Measurements from ENCODE around the gene ANKRD31. TPM values are rescaled to one million over a fixed set of nuclear protein-coding genes. Genes with fewer than 3 reads are reported as not detected.

The ANKRD31 gene
- total RNA-seq, 4 donors from 2014 or later, result under 0.01 to 0.11 (median 0.03) TPM

GRCh38 chr5:75072061-75072460 is 164.6 kb downstream of the ANKRD31 start:
- Histone ChIP-seq H3K27ac (replicated peaks in 1 of 4) (no peak overlapping the region), H3K36me3 (no peaks in the 10 kb centered on the region), H3K27me3 (no peaks in the 10 kb centered on the region), H3K9me3 (no peaks in the 10 kb centered on the region), H3K4me3 (no peak overlapping the region), H3K4me1 (no peaks in the 10 kb centered on the region)
- TF ChIP-seq EP300 (IDR thresholded peaks at IDR 0.05) (no peak), POLR2A (IDR thresholded peaks at IDR 0.05; ENCODE audit: low read depth) (no peak), POLR2AphosphoS5 (IDR thresholded peaks at IDR 0.05) (no peak), CTCF (IDR thresholded peaks at IDR 0.05) (no peak)
- intact Hi-C loops (cut with DNase I), result no loop called here
- DNase-seq (ENCODE audit: extremely low spot score), result no peak

GRCh38 chr5:75071100-75071499 is 165.6 kb downstream of the ANKRD31 start:
- TF ChIP-seq POLR2AphosphoS5 (IDR thresholded peaks at IDR 0.05) (no peak), EP300 (IDR thresholded peaks at IDR 0.05) (no peak), CTCF (IDR thresholded peaks at IDR 0.05) (no peak), POLR2A (IDR thresholded peaks at IDR 0.05; ENCODE audit: low read depth) (no peak)
- no peaks in the 10 kb centered on the region for H3K9me3 ChIP-seq
- no peaks in the 10 kb centered on the region for H3K4me1 ChIP-seq
- H3K4me3 ChIP-seq, result no peak overlapping the region
- H3K27ac ChIP-seq (replicated peaks in 1 of 4), result no peak overlapping the region
- H3K27me3 ChIP-seq, result no peaks in the 10 kb centered on the region
- no peaks in the 10 kb centered on the region for H3K36me3 ChIP-seq
- no peak for DNase-seq (ENCODE audit: extremely low spot score)
- intact Hi-C loops (cut with DNase I), result no loop called here

GRCh38 chr5:75067434-75067833 is 169.2 kb downstream of the ANKRD31 start:
- no peak for DNase-seq (ENCODE audit: extremely low spot score)
- Histone ChIP-seq H3K27me3 (no peaks in the 10 kb centered on the region), H3K36me3 (no peaks in the 10 kb centered on the region), H3K4me3 (no peak overlapping the region), H3K27ac (replicated peaks in 1 of 4) (no peak overlapping the region), H3K9me3 (no peaks in the 10 kb centered on the region), H3K4me1 (no peaks in the 10 kb centered on the region)
- intact Hi-C loops (cut with DNase I), result no loop called here
- TF ChIP-seq POLR2AphosphoS5 (IDR thresholded peaks at IDR 0.05) (no peak), EP300 (IDR thresholded peaks at IDR 0.05) (no peak), POLR2A (IDR thresholded peaks at IDR 0.05; ENCODE audit: low read depth) (no peak), CTCF (IDR thresholded peaks at IDR 0.05) (no peak)
- WGBS, result 97% methylated on average over 3 of the region's 3 CpGs

GRCh38 chr5:75062925-75063531 is 173.7 kb downstream of the ANKRD31 start:
- Histone ChIP-seq H3K36me3 (no peaks in the 10 kb centered on the region), H3K4me1 (peaks cover 0 to 5% (median 0%) of the 10 kb centered on the region in 4 donors), H3K9me3 (no peaks in the 10 kb centered on the region), H3K27ac (replicated peaks in 1 of 4) (no peak overlapping the region), H3K4me3 (no peak overlapping the region), H3K27me3 (no peaks in the 10 kb centered on the region)
- DNase-seq (ENCODE audit: extremely low spot score), result no peak
- 78% methylated on average over 2 of the region's 2 CpGs for WGBS
- intact Hi-C loops (cut with DNase I), result no loop called here
- TF ChIP-seq POLR2A (IDR thresholded peaks at IDR 0.05; ENCODE audit: low read depth) (no peak), EP300 (IDR thresholded peaks at IDR 0.05) (no peak), POLR2AphosphoS5 (IDR thresholded peaks at IDR 0.05) (no peak), CTCF (IDR thresholded peaks at IDR 0.05) (no peak)

All from esophagus muscularis mucosa (tissue), 4 donors.